Psoas muscle (tissue), 8 donors: ENCODE results near the gene PCCA. TPM values are rescaled to one million over a fixed set of nuclear protein-coding genes. Genes with fewer than 3 reads are reported as not detected.

Experiments
- ATAC-seq, 4 donors: fragments of 200-7000 bp; cut with Tn5 transposase; one replicate each; pipeline ENCODE4 v1.9.1; 2020; ENCODE audit warnings: moderate library complexity in 3 of 4, mild to moderate bottlenecking in 2 of 4
- DNase-seq, 2 donors: peaks; one replicate each; pipeline ENCODE4 v3.0.0-alpha.2; 2020
- H3K27ac ChIP-seq: fragments of 200-600 bp; one replicate; pipeline ENCODE4 v1.8.0; 2022
- H3K27me3 ChIP-seq, 3 donors: fragments of 200-600 bp in 1 of 3; one replicate each; pipeline versions ENCODE4 v1.6.1 to v1.8.0; 2013 to 2022; ENCODE audit warnings: low read length in 2 of 3, mild to moderate bottlenecking in 2 of 3, moderate library complexity in 1 of 3; ENCODE audit not compliant: insufficient read depth in 3 of 3
- H3K36me3 ChIP-seq, 2 donors: fragments of 200-600 bp in 1 of 2; one replicate each; pipeline versions ENCODE4 v1.6.1 to v1.8.0; 2013 to 2022; ENCODE audit warnings: low read depth in 1 of 2, mild to moderate bottlenecking in 1 of 2, moderate library complexity in 1 of 2; ENCODE audit not compliant: insufficient read depth in 1 of 2
- H3K4me1 ChIP-seq: fragments of 200-600 bp; one replicate; pipeline ENCODE4 v1.8.0; 2022
- H3K4me3 ChIP-seq: fragments of 200-600 bp; one replicate; pipeline ENCODE4 v1.8.0; 2022; ENCODE audit warnings: mild to moderate bottlenecking
- H3K9me3 ChIP-seq: fragments of 200-600 bp; one replicate; pipeline ENCODE4 v1.8.0; 2022
- WGBS, 3 donors: extraction: QIAGEN DNeasy Blood & Tissue Kit; methylation state at CpG; one replicate each; pipeline versions ENCODE4 v1.1.6 to v1.1.7; 2013; 5-methylcytosine and 5-hydroxymethylcytosine counted together
- intact Hi-C, 2 donors: fragments of 100-400 bp; cut with DNase I; formaldehyde crosslinking; loops; one replicate each; pipeline versions ENCODE4 v1.11.0 to v1.14.2; 2022
- polyA plus RNA-seq, 3 donors: library from polyadenylated mRNA; stranded (reverse); fragments of 200-250 nt; gene quantifications; one replicate each; pipeline ENCODE4 v1.2.3, GENCODE V29; 2013
- total RNA-seq, 4 donors: library from RNA; stranded (reverse); fragmentation: NEBNext Ultra II Directional in 2 of 4; extraction: Animal tissue kit (Norgen Biotek cat#: 25700) in 2 of 4; gene quantifications; one replicate each; pipeline versions ENCODE4 v1.2.1 to v1.2.4, GENCODE V29; 2021 to 2023
- TF ChIP-seq, protein P1 (sequence below): fragments of 200-600 bp; IDR thresholded peaks from one replicate; pipeline ENCODE4 v1.8.0; 2022; ENCODE audit warnings: antibody characterized with exemption
- donor health status: healthy with polysubstance abuse.
- donor health status: DM: no; HTN: no; CAD: no; lungs with moderate emphysema.
- donor health status: Bipolar disorder and iron deficiency.
- donor health status: healthy.
- donor health status: DM: yes; HTN: yes; CAD: no.
- donor health status: DM: no; HTN: no; CAD: no.
- donor health status: DM: no; HTN: no; CAD: no.
- donor health status: DM: yes; HTN: yes; CAD: no.

PCCA gene
- total and polyA plus RNA-seq, 7 donors: 6.2 to 23.9 (median 13.3) TPM

DNA sequence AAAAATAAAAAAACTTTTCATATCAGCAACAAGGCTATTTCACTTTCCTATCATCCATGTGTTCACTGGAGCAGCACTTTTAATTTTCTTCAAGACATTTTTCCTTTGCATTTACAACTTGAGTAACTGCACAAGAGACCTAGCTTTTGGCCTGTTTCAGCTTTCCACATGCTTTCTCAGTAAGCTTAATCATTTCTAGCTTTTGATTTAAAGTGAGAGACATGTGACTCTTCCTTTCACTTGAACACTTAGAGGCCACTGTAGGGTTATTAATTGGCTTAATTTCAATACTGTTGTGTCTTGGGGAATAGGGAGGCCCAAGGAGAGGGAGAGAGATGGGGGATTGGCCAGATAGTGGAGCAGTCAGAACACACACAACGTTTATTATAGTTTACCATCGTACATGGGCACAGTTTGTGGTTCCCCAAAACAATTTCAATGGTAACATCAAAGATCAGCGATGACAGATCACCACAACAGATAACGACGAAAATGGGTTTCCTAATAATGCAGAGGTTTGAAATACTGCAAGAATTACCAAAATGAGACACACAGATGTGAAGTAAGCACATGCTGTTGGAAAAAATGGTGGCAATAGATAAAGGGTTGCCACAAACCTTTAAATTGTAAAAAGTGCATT, 382.1 kb downstream of the PCCA start:
- H3K9me3 ChIP-seq: no peaks in the 10 kb centered on the region
- no peak overlapping the region for H3K4me3 ChIP-seq
- H3K4me1 ChIP-seq: no peaks in the 10 kb centered on the region
- H3K36me3 ChIP-seq: no peaks in the 10 kb centered on the region
- ATAC-seq (no peak), DNase-seq (no peak)
- no peak overlapping the region for H3K27ac ChIP-seq
- TF ChIP-seq, protein P1, sequence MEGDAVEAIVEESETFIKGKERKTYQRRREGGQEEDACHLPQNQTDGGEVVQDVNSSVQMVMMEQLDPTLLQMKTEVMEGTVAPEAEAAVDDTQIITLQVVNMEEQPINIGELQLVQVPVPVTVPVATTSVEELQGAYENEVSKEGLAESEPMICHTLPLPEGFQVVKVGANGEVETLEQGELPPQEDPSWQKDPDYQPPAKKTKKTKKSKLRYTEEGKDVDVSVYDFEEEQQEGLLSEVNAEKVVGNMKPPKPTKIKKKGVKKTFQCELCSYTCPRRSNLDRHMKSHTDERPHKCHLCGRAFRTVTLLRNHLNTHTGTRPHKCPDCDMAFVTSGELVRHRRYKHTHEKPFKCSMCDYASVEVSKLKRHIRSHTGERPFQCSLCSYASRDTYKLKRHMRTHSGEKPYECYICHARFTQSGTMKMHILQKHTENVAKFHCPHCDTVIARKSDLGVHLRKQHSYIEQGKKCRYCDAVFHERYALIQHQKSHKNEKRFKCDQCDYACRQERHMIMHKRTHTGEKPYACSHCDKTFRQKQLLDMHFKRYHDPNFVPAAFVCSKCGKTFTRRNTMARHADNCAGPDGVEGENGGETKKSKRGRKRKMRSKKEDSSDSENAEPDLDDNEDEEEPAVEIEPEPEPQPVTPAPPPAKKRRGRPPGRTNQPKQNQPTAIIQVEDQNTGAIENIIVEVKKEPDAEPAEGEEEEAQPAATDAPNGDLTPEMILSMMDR: no peak
- 83 to 86% (median 85%) methylated on average over 5 of the region's 5 CpGs for WGBS, 3 donors
- intact Hi-C loops: no loop called here
- H3K27me3 ChIP-seq: no peaks in the 10 kb centered on the region

DNA sequence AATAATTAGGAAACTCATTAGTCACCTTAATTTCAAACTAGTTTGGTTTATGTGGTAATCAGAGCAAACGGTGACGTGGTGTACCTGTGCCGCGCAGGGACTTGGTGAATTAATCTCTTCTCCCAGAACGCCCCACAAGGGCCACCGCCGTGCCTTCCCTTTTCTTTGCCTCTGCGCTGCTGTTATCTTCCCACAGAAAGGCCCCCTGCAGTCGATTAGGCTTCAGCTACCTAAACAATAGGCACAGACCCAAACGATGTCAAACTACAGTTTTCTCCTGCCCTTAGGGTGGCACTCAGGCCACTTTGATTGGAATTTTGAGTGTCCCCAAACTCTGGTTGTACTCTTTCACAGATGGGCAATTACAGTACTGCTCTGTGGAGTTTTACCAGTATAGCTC, 384.2 kb downstream of the PCCA start:
- WGBS, 3 donors: 79 to 83% (median 81%) methylated on average over 10 of the region's 10 CpGs
- Histone ChIP-seq H3K4me3 (no peak overlapping the region), H3K27ac (no peak overlapping the region), H3K27me3 (no peaks in the 10 kb centered on the region), H3K4me1 (no peaks in the 10 kb centered on the region), H3K9me3 (no peaks in the 10 kb centered on the region), H3K36me3 (no peaks in the 10 kb centered on the region)
- DNase-seq: no peak
- intact Hi-C loops: no loop called here
- ATAC-seq: no peak
- TF ChIP-seq, protein P1: no peak

DNA sequence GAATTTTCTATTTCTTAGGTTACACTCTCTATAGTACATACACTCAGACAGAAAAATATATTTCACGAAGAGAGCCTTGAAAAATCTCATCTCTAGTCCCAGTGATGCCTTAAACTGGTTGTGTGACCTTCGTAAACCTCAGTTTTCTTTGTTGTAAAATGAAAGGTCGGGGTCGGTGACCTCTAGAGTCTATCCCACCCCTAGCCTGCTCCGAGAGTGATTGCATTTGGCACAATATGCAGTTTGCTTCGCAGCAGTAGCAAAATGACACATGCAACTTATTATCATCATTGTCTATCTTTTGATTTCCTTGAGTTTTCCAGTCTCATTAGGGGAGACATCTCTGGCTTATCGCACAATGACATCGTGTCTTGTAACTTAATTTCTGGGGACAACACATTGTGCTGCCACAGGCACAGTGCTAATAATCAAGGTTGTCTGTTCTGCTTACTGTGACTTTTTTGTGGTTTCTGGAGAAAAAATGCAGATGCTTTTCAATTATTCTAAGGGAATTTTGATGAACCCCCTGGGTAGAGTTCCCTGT, 384.7 kb downstream of the PCCA start:
- H3K36me3 ChIP-seq: no peaks in the 10 kb centered on the region
- TF ChIP-seq, protein P1: no peak
- intact Hi-C loops: no loop called here
- H3K4me3 ChIP-seq: no peak overlapping the region
- ATAC-seq: no peak
- no peaks in the 10 kb centered on the region for H3K27me3 ChIP-seq
- H3K27ac ChIP-seq: no peak overlapping the region
- no peaks in the 10 kb centered on the region for H3K4me1 ChIP-seq
- H3K9me3 ChIP-seq: no peaks in the 10 kb centered on the region
- DNase-seq: no peak
- WGBS, 3 donors: 92 to 93% (median 93%) methylated on average over 8 of the region's 8 CpGs

DNA sequence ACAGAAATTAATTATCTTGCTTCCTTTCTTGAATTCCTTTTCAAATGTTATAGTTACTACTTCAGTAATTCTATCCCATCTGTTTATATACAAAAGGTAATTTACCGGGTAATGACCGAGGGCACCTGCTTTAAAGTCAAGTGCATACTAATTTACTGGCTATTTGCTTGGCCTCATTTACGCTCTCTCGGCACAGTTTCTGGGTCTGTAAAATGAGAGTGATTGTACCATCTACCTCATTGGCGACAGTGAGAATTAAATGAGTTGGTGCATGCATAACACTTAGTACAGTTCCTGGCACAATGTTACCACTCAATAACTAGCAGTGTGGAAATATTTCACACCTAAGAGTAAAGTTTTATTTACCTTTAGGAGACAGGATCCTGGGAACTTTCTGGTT, 388.1 kb downstream of the PCCA start:
- Histone ChIP-seq H3K36me3 (no peaks in the 10 kb centered on the region), H3K4me3 (no peak overlapping the region), H3K27ac (no peak overlapping the region), H3K4me1 (no peaks in the 10 kb centered on the region), H3K9me3 (no peaks in the 10 kb centered on the region), H3K27me3 (no peaks in the 10 kb centered on the region)
- DNase-seq: no peak
- intact Hi-C loops: no loop called here
- WGBS, 3 donors: 87 to 93% (median 88%) methylated on average over 5 of the region's 5 CpGs
- TF ChIP-seq, protein P1: no peak
- ATAC-seq: no peak
